ENCODE data around the gene ITPRIPL1. TPM values are rescaled to one million over a fixed set of nuclear protein-coding genes. Genes with fewer than 3 reads are reported as not detected.
A peak's percentile ranks its signal among the peaks of the same experiment; 100 is the strongest.

Gene ITPRIPL1
- total RNA-seq, 3 donors from 2014 or later: 0.43 to 1.4 (median 1.3) TPM

DNA sequence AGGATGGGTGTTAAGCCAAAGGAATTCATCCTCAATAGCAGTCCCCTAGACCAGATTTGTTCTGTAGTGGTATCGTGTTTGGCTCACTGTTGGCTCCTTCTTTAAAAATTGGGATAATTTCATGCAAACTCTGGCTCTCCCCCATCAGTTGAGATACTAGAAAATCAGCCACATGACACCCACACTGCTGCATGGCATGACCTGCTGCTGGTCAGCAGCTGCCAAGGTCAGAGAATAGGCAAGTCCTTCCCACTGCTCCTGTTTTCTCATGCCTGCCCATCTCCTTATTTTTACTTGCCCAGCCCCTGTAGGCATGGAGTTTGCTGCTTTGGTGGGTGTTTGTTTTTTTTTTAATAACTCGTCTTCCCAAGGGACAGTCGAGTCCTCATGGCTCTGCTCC is 18.7 kb upstream of the ITPRIPL1 start:
- no peak for DNase-seq
- TF ChIP-seq, protein P1, sequence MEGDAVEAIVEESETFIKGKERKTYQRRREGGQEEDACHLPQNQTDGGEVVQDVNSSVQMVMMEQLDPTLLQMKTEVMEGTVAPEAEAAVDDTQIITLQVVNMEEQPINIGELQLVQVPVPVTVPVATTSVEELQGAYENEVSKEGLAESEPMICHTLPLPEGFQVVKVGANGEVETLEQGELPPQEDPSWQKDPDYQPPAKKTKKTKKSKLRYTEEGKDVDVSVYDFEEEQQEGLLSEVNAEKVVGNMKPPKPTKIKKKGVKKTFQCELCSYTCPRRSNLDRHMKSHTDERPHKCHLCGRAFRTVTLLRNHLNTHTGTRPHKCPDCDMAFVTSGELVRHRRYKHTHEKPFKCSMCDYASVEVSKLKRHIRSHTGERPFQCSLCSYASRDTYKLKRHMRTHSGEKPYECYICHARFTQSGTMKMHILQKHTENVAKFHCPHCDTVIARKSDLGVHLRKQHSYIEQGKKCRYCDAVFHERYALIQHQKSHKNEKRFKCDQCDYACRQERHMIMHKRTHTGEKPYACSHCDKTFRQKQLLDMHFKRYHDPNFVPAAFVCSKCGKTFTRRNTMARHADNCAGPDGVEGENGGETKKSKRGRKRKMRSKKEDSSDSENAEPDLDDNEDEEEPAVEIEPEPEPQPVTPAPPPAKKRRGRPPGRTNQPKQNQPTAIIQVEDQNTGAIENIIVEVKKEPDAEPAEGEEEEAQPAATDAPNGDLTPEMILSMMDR (IDR thresholded peaks at IDR 0.05): no peak

DNA sequence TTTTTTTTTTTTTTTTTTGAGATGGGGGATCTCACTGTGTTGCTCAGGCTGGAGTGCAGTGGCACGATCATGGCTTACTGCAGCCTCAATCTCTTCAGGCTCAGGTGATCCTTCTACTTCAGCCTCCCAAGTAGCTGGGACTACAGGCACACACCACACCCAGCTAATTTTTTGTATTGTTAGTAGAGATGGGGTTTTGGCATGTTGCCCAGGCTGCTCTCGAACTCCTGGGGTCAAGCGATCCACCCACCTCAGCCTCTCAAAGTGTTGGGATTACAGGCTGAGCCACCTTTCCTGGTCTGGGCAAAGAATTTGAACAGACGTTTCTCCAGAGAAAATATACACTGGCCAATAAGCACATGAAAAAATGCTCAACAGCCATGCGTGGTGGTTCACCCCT is 16.9 kb upstream of the ITPRIPL1 start:
- DNase-seq (no peak), ATAC-seq (no peak)
- peaks cover 13% of the 10 kb centered on the region for H3K4me1 ChIP-seq (ENCODE audit: low read depth)
- no peaks in the 10 kb centered on the region for H3K36me3 ChIP-seq (ENCODE audit: low read depth)
- no peaks in the 10 kb centered on the region for H3K9me3 ChIP-seq
- TF ChIP-seq, protein P1 (IDR thresholded peaks at IDR 0.05): no peak
- no peak overlapping the region for H3K4me3 ChIP-seq
- intact Hi-C loops (cut with DNase I, micrococcal nuclease): no loop called here

More for the DNA sequence above, 18.7 kb upstream of the ITPRIPL1 start:
- Histone ChIP-seq H3K4me1 (ENCODE audit: low read depth) (peaks cover 13% of the 10 kb centered on the region), H3K9me3 (no peaks in the 10 kb centered on the region), H3K4me3 (no peak overlapping the region), H3K36me3 (ENCODE audit: low read depth) (peaks cover 6% of the 10 kb centered on the region)
- no peak for ATAC-seq
- intact Hi-C loops (cut with DNase I, micrococcal nuclease): no loop called here

- H3K4me1 ChIP-seq (ENCODE audit: low read depth): no peaks in the 10 kb centered on the region
- no peaks in the 10 kb centered on the region for H3K9me3 ChIP-seq
- ATAC-seq (no peak), DNase-seq (no peak)
- no peaks in the 10 kb centered on the region for H3K36me3 ChIP-seq (ENCODE audit: low read depth)
- TF ChIP-seq, protein P1 (IDR thresholded peaks at IDR 0.05): no peak
- intact Hi-C loops (cut with DNase I, micrococcal nuclease): no loop called here
- no peak overlapping the region for H3K4me3 ChIP-seq
Measured at GRCh38 chr2:96315005-96315399, 10.1 kb upstream of the ITPRIPL1 start.

DNA sequence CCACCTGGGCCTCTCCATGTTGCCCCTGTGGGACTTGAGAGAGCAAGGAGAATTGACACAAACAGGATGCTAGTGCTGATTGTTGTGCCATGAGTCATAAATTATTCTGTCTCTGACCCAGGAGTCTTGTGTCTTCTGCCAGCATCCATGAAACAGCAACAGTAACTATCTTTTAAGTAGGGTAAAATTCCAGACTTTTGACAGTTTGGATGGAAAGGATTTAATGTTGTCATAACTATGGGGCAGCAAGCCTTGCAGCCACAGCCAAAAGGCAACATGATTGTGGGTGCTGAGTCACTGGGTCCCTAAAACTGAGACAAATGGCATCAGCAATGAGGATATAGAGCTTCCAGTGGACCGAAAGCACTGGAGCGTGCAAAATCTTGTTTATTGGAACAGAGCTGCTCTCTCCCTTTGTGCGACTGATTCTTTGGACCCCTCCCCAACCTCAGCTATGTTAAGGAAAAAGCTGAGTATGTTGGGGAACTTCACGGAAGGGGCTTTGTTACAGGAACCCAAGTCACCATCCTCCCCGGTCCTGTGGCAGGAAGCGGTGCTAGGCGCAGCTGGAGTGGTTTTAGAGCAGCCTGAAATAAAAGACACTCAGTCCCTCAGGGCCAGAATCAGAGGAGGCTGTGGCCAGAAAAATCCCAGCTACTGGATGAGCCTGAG is 9.6 kb upstream of the ITPRIPL1 start:
- Histone ChIP-seq H3K4me3 (no peak overlapping the region), H3K36me3 (ENCODE audit: low read depth) (no peaks in the 10 kb centered on the region), H3K4me1 (ENCODE audit: low read depth) (no peaks in the 10 kb centered on the region), H3K9me3 (no peaks in the 10 kb centered on the region)
- TF ChIP-seq, protein P1 (IDR thresholded peaks at IDR 0.05): no peak
- intact Hi-C loops (cut with DNase I, micrococcal nuclease): no loop called here
- DNase-seq: no peak
- peak; percentile 63 for ATAC-seq

DNA sequence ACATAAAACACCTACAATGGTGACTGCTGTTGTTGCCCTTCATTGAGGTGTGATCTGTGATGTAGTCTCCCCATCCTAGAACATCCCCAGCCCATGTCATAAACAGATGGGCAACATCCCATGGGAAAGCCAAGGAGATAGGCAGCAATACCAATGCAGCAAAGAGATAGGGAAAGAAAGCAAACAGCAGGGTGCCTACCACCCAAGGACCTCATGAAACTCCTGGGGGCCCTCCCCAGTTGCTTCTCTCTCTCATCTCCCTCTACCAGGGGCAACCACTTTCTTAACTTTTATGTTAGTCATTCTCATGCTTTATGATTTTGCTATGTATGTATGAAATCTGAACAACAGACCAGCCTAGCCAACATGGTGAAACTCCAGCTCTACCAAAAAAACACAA is 8.1 kb upstream of the ITPRIPL1 start:
- no peaks in the 10 kb centered on the region for H3K9me3 ChIP-seq
- H3K4me1 ChIP-seq (ENCODE audit: low read depth): peaks cover 4% of the 10 kb centered on the region
- intact Hi-C loops (cut with DNase I, micrococcal nuclease): no loop called here
- TF ChIP-seq, protein P1 (IDR thresholded peaks at IDR 0.05): no peak
- DNase-seq (no peak), ATAC-seq (no peak)
- no peaks in the 10 kb centered on the region for H3K36me3 ChIP-seq (ENCODE audit: low read depth)
- H3K4me3 ChIP-seq: no peak overlapping the region

Data from mucosa of descending colon (tissue), 3 donors.